Stimulated activated CD8-positive, alpha-beta memory T cell treated with anti-CD3 and anti-CD28 coated beads, Interleukin-15, amount 100 ng/mL, for 1 hour (primary cell): ENCODE measurements around the gene PRRX1.

Experiments
- DNase-seq: peaks from one replicate; pipeline ENCODE4 v3.0.0-alpha.2; 2020; ENCODE audit warnings: low read depth

The PRRX1 gene

DNA sequence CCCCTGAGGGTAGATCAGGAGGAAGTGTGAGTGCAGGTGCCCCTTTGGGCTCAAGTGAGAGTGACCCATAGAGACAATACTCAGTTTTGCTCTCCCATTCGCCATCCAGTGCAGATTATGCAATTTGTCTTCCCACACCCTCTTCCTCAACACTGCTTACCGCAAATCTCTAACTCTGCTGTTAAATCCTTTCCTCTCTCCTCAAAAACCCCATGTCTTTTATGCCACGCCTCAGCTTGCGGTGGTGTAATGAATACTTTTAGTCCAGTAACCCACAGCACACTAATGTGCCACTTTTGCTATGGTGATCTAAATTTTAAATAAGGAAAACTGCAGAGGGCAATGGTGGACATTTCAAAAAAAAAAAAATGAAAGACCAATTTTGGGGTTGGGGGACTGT, 57.7 kb downstream of the PRRX1 start:
- DNase-seq: no peak

DNA sequence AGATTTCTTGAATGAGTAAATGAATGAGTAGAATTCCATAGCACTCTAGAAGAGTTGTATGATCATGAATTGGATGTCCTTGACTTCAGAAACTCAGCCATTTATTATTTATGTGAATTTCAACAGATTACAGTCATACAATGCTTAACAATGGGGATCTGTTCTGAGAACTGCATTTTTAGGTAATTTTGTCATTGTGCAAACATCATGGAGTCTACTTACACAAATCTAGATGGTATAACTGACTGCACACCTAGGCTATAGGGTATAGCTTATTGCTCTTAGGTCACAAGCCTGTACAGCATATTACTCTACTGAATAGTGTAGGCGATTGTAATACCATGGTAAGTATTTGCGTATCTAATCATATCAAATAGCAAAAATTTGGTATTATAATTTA, 59.6 kb downstream of the PRRX1 start:
- DNase-seq: no peak

DNA sequence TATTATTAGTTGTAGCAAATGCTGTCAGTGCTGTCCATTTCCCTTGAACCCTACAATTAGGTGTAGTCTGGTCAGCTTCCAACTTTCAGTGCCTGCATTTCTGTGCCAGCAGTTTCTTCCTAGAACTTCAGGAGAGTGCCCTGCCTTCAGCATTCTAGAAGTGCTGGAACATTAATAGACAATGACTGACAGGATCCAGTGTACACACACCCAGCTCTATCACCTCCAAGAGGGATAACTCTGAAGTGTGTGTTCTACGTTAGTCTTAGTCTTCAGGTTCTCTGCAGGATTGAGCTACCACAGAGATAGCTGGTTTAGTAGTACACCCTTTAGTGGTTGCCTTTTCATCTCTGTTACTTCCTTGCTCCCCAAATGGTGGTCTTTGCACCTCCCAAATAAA, 61.4 kb downstream of the PRRX1 start:
- no peak for DNase-seq

GRCh38 chr1:170727963-170728362, 64.0 kb downstream of the PRRX1 start:
- no peak for DNase-seq

GRCh38 chr1:170729225-170730002, 65.5 kb downstream of the PRRX1 start:
- DNase-seq: no peak

- DNase-seq: no peak
Measured at GRCh38 chr1:170730014-170730413, 66.1 kb downstream of the PRRX1 start.

GRCh38 chr1:170730438-170730837, 66.5 kb downstream of the PRRX1 start:
- DNase-seq: no peak

GRCh38 chr1:170731566-170732251, 67.8 kb downstream of the PRRX1 start:
- DNase-seq: no peak

GRCh38 chr1:170732252-170732588, 68.3 kb downstream of the PRRX1 start:
- DNase-seq: no peak

- no peak for DNase-seq
Measured at GRCh38 chr1:170734412-170735175, 70.7 kb downstream of the PRRX1 start.

DNA sequence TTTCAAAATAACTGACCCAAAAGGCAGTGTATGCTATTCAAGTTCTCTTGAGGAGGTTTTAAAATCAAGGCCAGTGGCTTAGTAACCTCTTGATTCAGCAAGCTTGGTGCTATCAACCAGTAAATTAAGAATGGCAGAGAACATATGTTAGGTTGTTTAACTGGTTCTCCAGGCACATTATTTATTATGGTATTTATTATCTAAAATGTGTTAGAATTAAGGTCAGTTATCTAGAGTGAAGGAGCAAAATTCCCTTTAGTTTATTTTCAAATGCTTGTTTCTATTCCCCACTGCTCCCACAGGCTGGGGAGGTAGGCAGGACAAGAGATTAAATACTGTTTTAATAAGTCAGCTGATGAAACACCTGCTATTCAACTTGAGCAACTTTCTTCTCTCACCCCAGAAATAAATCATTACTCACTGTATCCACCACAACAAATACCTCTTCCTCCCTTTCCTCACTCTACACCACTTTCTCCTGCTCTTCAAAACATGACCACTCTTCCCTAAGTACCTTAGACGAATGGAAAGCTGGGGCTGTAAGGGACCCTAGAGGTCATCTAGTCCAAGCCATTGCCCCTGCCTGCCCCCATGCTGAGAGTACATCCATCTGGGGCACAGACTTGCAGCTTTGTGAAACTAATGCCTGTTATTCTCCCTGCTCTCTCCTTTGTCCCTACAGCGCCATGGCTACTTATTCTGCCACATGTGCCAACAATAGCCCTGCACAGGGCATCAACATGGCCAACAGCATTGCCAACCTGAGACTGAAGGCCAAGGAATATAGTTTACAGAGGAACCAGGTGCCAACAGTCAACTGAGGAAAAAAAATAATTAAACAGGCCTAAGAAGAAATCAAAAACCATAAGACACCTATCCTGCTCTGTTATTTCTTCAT, 71.7 kb downstream of the PRRX1 start:
- DNase-seq: no peak

DNA sequence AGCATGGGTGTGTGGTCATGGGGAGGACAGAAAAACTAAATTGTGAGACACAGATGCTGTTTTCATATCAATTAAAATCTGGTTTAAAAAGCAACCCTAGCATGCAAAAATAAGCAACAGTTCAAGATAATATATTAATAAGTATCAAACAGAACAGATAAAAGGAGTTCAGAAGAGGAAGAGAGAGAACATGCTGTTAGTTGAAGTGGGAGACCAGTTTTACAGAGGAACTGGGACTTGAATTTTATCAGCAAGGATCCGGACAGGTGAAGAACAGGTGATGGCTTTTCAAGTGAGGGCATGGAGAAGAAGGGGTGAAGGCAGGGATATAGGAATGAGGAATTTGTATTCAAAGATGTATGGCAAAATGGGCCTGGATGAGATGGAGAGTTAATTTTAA, 75.9 kb downstream of the PRRX1 start:
- no peak for DNase-seq

- DNase-seq: no peak
Measured at GRCh38 chr1:170741678-170742077, 77.7 kb downstream of the PRRX1 start.

DNA sequence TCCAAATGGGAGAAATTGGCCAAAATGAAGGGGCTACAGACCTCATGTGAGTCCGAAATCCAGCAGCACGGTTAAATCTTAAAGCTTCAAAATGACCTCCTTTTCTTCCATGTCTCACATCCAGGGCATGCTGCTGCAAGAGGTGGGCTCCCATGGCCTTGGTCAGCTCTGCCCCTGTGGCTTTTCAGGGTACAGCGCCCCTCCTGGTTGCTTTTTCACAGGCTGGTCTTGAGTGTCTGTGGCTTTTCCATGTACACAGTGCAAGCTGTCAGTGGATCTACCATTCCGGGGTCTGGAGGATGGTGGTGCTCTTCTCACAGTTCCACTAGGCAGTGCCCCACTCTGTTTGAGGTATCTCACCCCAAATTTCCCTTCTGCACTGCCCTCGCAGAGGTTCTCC, 78.7 kb downstream of the PRRX1 start:
- no peak for DNase-seq

DNA sequence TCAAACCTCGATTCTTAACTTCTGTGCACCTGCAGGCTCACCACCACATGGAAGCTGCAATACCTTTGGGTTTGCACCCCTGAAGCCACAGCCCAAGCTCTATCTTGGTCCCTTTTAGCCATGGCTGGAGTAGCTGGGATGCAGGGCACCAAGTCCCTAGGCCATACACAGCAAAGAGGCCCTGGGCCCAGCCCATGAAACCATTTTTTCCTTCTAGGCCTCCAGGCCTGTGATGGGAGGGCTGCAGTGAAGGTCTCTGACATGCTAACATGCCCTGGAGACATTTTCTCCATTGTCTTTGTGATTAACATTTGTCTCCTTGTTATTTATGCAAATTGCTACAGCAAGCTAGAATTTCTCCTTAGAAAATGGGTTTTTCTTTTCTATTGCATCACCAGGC, 79.2 kb downstream of the PRRX1 start:
- no peak for DNase-seq

DNA sequence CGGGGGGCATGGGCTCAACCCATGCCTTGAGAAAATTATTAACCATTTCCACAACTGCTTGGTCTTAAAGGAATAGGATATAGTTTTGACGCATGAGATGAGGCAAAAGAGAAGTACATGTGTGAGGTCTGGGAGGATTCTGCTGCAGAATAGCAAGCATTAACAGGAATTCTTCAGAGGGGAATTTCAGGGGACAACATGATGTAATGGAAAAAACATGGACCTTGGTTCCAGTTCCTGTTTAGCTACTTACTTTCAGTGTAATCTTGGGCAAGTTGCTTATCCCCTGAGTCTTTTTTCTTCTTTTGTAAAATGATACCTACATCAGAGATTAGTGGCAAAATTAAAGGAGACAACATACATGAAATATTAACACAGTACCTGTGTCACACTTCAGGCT, 85.6 kb downstream of the PRRX1 start:
- no peak for DNase-seq

GRCh38 chr1:170749959-170750358, 86.0 kb downstream of the PRRX1 start:
- no peak for DNase-seq

- no peak for DNase-seq
Measured at GRCh38 chr1:170755795-170756194, 91.9 kb downstream of the PRRX1 start.

DNA sequence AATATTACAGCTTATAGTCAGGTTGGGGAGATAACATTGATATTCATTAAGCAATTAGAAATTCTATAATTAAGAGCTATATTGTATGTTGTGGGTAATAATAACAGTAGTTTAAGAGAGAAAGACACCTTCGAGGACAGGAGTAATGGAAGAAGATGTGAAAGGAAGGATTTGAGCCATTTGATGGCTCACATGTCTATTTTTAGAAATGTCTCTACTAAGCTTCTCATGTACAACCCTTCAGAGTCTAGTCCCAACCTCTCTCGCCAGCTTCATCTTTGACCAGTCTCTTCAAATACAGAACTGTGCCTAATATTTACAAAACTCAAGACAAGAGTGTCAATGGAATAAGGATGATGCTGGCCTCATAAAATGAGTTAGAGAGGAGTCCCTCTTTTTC, 95.1 kb downstream of the PRRX1 start:
- DNase-seq: no peak

DNA sequence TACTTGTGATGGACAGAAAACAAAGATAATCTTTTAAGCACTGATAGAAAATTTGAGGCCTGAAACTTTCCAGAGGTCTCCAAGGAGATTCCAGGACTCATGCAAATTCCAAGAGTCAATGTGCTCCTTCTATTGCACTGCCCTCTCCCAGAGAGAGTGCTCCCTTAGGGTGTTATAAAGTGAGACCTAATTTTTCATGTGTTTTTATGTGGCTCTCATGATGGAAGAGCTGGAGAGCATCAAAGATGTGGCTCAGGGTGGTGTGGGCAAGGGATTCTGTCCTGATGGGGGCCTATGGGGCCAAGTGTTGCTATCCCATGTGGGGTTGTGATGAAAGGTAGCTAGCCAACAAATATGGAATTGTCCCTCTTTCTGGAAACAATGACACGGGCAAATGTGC, 101.3 kb downstream of the PRRX1 start:
- no peak for DNase-seq

GRCh38 chr1:170765712-170766330, 101.9 kb downstream of the PRRX1 start:
- DNase-seq: no peak

GRCh38 chr1:170768929-170769328, 105.0 kb downstream of the PRRX1 start:
- no peak for DNase-seq
